Epidermal melanocyte (primary cell): ENCODE measurements around the gene INPP4A.

Source experiments
- DNase-seq: peaks from one replicate; pipeline ENCODE4 v3.0.0; 2011; ENCODE audit warnings: low spot score; ENCODE audit not compliant: insufficient read length

INPP4A gene

DNA sequence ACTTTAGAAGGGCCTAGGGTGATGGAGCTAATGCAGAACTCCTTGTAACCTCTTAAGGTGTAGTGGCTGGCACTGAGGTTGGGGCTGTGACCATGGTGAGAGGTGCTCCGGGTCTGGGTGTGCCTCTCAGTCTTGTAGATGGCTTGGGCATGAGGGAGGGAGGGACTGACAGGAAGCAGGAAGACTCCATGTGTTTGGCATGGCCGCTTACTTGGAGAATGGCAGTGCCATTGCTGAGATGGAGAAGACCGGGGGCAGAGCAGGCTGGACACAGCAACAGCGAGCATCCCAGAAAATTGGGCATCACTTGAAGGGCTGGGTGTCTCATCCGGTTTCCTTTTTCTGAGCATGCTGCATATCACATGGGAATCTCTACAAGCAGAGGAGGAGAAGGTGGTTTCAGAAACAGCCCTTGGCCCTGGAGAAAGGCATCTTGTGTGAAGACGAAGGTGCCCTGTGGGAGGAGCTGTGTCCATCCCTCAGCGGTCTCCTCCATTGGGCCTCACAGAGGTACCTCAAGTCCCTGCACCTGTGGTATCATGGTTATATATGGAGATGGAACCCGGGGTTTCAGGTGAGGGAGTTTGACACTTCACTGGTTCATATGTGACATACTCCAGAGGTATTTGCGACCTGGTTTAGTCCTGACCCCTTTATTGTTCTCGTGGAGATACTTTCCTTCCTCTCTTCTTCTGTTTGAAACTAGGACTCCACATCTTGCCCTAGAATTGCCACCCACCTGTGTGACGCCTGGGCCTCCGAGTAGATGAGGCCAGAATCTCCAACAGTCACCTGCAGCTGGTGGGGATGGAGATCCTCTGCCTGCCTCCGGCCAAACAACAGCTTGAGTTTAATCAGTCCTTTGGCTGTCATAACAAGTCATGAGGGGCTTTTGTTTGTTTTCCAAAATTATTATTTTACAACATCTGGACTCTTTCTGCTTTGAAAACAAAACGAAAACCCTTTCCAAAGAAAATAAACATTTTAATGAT lies 45.6 kb downstream of the INPP4A start:
- no peak for DNase-seq

DNA sequence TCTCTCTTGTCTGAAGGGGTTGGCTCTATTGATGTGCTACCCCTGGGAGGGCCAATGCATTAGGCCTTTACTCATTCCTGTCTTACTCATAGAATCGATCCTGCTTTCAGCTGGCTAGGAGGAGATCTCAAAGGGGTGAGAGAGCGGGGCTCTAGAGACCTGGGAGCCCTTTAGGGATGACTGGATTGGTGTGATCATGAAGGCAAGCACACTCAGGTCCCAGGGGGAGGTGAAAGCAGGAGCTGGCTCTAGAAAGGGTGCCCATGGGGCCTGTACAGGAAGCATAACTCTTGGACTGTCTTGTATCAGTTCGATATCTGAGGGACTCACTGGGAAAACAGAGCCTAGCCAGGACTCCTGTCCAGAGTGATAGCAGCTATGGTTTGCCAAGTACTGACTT lies 47.8 kb downstream of the INPP4A start:
- DNase-seq = no peak

DNA sequence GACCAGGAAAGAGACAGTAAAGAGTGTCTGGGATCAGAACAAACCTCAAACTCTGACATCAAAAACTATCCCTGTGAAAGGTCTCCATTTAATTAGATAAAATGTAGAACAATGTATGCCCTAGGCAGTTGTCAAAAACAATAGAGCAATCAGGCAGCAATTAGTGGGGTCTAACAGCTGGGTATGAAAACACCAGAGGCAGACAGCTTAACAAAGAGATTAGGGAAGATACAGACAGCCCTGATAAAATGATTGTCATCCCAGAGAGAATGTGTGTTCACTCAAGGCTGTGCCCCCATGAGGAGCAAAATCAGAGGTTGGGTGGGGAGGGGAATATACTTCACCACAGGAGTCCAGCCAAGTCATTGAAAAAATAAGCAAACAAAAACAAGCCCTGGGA lies 50.0 kb downstream of the INPP4A start:
- DNase-seq = no peak

DNA sequence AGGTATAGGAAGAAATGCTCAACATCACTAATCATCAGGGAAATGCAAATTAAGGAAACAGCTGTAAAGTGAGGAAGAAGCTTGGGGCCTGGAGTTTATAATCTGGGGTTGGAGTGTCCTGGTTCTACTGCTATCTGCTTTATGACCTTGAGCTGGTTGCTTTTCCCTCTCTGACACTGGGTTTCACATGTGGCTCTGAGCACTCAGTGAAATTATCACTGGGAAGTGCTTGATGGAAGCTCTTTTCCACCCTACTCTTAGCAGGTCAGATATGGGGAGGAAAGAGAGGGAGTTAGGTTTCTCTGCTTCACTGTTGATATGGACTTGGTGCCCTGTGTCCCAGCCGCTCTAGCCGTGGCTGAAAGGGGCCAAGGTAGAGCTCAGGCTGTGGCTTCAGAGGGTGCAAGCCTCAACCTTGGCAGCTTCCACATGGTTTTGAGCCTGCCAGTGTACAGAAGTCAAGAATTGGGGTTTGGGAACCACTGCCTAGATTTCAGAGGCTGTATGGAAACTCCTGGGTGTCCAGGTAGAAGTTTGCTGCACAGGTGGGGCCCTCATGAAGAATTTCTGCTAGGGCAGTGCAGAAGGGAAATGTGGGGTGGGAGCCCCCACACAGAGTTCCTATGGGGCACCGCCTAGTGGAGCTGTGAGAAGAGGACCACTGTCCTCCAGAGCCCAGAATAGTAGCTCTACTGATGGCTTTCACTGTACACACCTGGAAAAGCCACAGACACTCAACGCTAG lies 52.3 kb downstream of the INPP4A start:
- DNase-seq = no peak

DNA sequence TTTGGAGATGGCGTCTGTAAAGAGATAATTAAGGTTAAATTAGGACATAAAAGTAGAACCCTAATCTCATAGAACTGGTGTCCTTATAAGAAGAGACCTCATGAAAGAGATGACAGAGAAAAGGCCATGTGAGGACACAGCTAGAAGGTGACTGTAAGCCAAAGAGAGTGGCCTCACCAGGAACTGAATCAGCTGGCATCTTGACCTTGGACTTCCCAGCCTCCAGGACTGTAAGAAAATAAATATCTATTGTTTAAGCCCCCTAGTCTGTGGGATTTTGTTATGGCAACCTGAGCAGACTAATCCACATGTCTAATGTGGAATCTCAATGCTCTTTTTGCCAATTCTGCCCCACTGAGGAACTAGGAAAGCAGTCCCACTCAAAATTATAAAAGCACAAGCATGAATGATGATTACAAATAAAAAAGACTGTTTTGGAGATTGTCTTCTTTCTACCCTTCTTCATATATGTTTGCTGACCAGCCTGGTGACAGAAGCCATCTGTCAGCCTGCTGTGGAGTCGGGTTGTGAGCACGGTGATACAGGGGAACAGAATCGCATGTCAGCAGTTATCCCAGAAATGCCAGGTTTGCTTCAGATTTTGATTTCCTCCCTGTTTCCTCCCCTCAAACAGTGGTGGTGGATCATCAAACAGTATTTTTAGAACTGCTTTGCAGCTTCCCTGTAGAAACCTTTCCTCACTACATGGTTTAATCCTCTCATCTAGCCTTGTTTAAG lies 54.2 kb downstream of the INPP4A start:
- DNase-seq = no peak

DNA sequence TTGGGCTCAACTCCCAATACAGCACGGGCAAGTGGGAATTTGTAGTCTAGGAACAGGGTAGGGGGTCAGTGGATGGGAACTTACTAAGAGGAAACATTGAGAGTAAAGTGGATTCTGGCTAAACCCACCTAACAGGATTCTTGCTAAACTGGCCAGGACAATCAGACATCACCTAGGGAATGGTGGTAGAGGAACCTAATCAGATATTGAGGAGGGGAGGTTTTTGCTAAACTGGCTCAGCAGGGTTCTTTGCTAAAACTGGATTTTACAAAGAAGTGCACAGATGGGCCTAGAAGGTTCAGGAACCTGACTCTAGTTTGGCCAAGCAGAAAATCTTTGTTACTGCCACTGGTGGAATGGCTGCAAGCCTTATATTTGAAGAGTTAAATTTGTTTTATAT lies 55.9 kb downstream of the INPP4A start:
- DNase-seq = no peak

DNA sequence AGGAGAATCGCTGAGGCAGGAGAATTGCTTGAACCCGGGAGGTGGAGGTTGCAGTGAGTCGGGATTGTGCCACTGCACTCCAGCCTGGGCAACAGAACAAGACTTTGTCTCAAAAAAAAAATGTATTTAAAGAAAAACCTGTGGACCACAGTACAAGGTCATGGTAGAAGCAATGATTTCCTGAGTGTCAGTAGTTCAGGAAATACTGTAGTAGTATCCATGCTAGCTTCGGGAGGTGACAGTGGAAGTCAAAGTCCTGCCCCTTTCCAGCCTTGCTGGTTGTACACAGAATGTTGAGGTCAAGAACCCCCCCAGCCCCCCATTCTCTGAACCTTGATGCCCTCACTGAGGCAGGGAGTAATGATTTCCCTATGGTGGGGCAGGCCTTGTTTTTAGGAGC lies 56.6 kb downstream of the INPP4A start:
- no peak for DNase-seq

DNA sequence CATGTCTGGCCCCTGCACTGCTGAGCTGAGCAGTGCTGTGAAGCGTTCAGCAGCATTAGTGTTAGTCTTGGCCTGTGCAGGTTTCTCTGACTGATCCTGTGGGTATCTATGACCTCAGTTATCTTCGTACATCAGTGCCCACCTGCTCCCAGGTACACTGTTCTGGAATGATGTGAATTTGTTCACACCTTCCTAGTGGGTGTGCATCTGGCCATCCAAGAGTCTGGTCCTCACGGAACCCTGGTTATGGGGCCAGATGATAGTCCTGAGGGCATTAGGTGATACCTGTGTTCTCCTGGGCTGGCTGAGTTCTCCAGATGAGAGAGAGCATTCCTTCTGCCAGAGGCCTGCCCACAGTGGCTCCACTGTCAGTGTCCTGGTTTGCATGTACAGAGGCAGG lies 57.2 kb downstream of the INPP4A start:
- no peak for DNase-seq

DNA sequence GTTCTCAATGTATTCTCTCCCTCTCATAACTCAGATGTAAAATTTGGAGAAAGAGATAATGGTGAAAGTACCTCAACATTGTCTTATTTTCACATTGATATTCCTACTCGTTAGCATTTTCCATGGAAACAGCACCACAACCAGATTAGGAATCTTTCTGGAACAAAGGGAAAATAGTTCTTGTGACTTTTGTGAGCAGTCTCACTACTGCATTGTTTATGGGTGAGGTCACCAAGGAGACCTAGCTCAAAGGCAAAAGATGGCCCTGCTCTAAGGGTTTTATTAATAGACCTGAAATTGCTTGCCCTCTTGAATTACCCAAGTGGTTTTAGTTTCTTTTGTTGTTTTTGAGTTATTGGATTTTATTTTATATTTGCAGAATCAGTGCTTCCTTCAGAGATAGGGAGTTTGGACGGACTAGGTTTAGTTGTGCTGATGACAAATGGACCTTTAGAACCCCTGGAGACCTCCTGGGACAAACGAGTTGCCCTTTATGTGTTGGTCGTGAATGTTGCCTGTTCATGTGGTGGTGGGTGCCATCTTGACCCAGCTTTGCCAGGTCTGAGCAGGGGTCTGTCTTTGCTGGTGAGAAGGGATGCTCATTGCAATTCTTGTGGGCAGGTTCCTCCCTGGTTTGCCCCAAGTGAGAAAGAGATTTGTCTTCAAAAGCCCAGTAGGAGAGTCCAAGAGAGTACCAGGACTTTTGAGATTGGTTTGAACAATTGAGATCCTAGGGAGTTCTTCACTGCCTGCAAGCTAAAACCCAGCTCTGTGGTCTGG lies 58.1 kb downstream of the INPP4A start:
- no peak for DNase-seq

DNA sequence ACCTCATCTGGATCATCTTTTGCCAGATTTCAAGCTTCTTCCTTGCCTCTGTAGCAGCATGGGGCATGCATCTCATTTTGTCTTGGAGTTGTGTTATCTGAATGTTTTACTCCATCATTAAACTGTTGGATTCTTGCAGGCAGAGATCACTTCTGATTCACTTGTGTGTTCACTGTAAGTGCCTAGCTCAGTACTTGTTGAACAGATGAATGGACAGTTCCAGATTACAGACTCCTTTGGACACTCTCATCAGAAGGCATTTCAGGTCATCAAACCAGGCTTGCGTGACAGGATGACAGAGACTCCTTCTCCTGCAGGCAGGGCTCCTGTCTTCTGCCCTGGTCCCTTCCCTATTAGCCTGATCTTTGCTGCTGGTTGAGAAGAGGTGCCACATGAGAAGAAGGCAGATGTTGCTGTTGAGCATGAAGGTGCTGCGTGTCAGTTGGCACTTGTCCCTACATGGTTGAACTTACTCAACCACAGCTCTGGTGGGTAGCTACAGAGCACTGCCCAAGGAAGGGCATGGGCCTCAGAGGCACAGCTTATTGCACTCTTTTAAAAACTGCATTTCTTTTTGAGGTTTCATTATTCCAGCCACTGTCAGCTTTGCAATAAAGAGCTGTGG lies 58.9 kb downstream of the INPP4A start:
- no peak for DNase-seq

DNA sequence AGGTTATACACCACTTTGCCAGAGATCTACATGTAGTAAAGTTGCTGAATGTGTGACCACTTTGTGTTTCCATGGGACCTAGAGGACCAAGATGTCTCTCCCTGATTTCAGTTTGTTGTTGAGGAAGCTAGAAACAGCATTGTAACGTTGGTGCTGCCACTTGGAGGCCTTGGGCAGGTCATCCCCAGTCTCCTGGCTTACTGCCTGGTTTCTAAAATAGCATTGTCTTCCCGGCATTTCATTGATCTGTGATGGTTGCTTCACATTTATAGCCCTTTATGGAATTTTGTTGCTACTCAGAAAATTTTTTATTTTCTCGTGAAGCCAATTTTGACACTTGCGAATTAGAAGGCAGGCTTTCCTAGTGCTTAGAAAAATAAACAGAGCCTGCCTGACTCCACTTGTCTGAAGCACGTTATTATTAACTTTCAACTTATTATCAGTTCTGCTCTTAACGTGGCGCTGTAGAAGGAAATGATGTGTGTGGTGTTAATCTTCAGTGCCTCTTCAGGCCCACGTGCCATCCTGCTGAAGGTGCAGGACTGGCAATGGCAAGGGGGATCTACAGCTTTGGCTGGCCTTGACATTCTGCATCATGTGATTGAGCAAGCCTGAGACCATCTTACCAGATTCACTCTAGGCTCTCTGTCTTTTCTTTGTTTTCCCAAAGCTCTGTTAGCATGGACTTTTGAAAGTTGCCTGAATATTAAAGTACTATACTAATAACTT lies 59.9 kb downstream of the INPP4A start:
- DNase-seq = no peak

DNA sequence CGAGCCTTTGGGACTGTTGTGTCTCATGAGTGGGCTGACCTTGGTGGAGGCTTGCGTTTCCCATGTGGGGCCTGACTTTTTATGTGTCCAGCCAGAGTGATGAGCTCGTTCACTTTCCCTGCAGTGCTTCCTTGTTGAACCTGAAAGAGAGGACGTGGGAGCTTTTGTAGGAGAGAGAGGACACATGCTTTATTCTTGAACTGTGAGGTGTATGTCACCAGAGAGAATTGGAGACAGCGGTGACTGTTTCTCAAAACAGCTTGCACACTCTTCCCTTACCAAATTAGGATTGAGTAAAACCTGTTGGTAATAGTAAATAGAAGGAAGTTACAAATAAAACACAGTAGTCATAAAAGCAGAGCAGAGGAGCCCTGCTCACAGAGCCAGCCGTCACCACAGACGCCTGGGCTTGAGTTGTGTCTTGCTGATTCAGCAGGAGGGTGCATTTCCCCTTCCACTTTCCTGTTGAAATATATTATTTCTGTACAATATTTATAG lies 60.7 kb downstream of the INPP4A start:
- DNase-seq = no peak

DNA sequence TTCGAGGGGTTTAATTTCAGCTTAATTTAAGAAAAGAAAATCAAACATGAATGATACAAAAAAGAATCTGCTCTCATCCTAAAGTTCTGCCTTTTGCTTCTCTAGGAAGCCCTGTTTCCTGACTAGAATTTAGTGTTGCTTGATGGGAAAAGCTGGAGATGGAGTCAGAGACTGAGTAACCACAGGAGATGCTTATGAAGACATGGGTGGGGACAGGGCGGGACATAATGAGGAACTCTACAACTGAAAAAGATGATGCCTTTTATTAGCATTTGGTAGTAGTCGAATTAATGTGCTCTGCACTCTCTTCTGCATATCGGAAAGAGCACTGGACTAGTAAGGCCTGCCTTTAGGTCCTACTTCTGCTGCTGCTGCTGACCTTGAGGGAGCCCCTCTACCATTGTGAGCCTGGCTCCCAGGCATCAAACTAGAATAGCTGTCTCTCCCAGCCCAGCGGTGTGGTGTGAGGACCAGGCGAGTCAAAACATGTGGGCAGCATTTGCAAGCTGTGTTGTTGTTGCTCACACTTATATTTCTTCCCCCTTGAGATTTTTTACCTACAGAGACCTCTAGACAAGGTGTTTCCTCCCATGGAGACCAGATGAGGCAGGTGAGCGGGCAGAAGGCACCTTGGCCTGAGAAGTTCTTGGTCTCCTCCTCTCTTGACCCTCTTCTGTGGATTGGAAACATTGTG lies 61.5 kb downstream of the INPP4A start:
- DNase-seq = no peak

DNA sequence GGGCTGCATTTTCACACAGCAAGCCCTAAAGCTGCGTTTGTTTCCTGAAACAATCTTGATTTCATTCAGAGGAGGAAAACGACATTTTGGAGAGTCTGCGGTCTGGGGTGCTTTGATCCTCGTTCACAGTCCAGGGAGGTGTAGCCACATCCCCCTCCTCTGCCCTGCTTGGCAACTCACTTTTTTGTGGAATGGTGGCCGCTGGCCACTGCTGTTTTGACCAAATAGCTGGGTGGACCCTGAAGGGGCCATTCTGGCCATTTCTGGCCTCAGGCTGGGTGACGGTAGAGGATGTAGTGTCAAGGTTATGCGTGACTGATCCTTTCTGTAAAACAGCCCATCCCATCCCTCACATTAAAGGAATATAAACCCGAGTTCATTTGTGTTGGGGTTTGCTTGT lies 62.2 kb downstream of the INPP4A start:
- no peak for DNase-seq

DNA sequence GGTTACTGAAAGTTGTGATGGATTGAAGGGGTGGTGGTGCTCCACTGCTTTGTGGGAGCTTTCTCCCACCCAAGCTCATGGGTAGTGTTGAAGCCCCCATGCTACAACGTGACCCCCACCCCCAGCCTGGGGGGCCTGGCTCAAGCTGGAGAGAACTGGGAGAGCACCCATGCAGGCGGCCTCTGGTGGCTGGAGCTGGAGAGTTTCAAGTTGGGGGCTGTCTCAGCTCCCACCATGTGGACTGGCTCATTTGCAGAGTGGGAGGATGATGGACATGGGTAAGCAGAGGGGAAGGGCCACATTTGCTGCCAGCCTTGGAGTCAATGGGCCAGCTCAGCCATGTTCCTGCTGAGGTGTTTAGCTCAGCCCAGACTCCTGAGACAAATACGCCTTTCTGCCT lies 62.8 kb downstream of the INPP4A start:
- DNase-seq = no peak

DNA sequence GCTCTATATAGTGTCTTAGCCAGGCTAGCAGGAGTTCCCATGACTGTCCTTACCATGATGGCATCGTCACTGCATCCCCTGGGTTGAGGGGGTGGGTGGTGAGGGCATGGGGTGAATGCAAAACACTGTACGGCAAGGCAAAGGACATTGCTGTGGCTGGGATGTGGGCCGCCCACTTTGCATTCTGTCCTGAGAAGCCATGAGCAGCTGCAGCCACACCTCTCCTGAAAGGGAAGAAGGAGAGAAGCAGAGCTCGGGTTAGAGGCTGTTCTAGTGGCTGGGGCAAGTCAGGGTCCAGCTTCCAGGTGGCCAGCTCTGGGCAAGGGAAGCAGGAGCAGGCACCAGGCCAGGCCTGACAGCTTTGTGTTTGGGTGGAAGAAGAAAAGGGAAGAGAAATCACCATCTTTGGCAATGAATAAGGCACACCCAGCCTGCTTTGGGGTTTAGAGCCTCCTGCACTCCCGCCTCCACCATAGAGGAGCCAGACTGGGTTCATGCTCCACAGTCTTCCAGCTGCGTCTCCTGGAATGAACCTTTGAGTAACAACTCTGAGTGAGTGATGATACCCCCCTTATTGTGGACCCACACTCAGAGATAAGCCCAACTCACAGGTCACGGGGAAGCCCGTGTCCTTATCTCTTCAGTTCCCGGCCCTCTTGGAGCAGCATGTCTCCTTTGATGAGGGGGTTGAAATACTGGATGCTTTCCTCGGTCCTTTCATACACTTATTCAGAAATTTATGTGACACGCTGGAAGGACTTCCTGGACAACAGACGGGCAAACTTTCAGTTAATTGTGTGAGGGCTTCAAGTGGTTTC lies 63.4 kb downstream of the INPP4A start:
- no peak for DNase-seq

DNA sequence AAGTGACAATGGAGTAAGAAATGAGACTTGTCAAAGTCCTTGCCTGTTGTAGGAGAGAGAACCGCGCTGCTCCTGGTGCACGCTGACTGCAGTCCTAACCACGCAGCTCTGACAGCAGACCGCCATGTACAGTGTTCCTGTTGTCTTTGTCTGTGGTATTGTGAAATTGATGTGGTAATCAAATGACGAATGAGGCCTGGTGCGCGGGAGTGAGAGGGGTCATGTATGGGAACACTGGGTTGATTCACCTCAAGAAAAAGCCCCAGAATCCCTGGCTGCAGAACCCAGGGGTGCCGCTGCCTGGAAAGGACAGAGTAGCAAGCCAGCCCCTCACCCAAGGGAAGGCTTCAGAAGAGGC lies 64.0 kb downstream of the INPP4A start:
- DNase-seq = no peak

DNA sequence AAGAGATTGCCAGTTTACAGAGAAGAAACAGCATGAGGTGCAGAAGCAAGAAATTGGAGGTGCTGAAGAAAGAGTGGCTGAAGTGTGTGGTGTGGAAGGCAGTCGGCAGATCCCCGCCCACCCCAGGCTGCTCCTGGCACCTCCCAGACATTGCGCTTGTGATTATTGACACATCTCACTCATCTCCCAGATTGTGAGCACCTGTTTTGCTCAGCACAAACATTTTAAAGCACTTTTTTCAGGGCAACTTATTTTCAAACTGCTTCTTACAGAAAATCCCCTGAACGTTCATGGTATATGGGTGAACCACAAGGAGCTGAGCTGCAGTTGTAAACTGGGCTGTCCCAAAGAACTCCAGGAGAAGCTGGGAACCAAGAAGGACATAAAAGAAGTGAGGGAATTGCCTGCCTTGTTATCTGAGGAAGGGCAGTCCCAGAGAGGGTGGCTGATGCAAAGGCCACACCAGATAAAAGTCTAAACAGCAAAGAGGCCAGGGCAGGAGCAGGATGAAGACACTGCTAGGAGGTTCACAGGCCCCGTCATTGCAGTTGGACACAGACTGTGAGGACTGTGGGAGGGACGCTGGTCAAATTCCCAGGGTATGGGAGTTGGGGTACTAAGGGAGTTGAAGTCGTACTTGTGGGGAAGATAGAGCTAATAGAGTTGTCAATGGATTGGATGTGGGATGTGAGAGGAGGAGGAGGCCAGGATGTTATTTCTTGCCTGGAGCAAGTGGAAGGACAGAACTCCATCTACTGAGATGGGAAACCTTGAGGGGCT lies 65.1 kb downstream of the INPP4A start:
- no peak for DNase-seq
